OCI-M1 (cell line): ENCODE data around the gene SUSD1.
A peak's percentile ranks its signal among the peaks of the same experiment; 100 is the strongest.
"Not testable (repeated sequence)": the region's sequence is repeated elsewhere in the genome, so short reads cannot be mapped to it uniquely, and the experiment has no call there.

Experiments
- DNase-seq: peaks from one replicate; lab custom pipeline; 2025; lab: John Stamatoyannopoulos, UW

The SUSD1 gene

DNA sequence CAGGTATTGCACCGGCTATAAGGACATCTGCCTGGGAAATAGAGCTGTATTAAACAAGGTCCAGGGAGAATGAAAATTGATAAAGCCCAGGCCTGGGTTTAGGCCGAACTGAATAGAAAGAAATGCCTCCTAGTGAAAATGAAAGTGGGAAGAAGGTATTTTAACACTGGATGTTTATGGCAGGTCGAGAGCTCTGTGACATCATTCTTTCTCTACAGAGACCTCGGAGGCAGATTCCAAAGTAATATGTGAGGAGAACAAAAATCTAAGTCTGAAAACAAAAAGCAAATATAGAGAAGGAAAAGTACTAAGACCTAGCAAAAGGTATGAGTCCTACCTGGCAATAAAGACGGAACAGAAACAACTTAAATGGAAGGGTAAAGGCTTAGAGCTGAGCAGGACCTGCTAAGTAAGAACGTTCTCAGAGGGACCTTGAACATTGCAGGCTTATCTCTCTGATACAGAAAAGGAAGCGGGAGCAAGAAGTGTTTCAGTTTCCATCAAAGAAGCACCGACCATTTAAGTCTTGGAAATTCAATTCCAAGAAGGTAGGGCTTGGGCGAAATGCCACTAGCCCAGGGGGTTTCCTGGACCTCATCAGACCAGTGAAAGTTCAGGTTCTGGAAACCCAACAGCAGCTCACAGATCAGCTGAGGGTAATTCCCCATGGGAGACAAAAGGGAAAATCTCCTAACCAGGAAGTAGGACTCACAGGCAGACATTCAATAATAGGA is 80.0 kb downstream of the SUSD1 start:
- DNase-seq: peak; percentile 91

DNA sequence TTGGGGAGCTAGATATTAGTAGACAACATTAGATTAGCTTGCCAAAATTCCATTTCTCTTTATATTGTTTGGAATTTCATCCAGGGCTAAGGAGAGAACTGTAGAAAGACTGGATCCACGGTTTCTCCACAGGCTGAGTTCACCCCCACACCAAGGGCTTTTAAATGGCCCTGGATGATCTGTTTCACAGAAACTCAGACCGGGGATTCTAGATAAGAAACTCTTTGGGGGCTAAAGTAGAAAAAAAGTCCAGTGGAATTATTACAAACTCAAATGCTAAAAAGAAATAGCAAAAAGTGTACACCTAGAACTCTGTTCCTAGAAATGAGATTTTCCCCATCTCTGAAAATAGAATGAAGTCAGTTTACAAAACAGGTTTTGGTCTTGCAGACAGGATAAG is 80.9 kb downstream of the SUSD1 start:
- DNase-seq: peak; percentile 56

DNA sequence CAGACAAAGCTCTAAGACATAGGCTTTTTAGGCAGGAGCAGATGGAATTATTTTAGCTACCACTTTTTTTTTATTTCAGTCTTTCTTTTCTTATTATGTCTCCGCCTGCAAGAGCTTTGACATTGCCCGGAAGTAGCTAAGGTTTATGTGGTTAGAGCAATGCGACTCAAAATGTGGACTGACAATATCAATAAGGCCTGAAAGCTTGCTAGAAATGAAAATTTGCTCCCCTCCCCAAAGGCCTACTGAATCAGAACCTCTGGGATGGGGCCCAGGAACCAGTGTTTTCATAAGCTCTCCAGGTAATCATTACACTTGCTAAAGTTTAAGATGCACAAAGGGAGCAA is 81.3 kb downstream of the SUSD1 start:
- DNase-seq: peak; percentile 72

DNA sequence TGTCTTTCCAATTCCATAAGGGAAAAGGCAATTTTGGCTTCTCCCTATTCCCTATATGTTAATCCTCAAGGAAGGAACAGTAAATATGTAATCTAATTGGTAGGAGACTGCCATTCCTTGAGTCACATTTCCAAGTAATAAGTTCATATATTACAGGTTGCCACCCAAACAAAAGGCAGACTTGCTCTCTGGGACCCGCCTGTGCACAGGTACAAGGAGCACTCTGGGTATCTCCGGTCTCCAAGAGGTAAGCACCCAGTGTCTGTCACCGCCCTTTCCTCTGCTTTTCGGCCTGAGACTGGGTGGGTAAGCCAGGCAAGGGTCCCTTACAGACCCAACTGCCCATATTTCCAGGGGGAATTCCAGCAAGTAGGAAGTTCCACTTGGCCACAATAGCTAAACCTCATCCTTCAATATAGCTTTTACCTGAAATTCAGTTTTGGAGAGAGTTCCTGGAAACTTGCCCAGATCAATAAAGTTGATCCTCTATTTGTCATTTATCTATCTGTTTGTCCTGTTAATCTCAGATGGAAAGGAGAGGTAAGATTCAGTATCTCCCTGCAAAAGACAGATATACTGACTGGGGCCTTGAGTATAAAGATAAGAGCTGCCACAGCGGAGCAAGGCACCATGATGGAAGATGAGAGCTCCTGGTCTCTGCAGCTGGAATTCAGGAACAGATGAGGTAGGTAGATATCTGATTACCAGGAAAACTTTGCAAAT is 81.8 kb downstream of the SUSD1 start:
- peak; percentile 72 for DNase-seq

DNA sequence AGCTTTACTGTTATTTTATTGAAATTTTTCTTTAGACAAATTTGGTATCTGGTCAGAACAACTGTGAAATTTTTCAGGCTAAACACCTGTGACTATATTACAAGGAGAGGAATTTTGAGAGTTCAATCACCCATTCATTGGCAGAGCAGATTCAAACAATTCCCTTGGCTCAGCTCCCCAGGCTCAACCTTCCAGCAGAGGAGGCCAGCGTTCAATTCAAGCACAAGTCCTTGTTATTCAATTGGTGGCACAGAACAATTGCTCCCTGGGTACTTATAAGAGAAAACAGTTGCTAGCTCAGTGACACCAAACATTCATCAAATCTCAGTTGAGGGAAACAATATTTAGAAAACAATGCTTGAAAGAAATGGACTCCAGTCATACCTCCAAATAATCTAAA is 83.3 kb downstream of the SUSD1 start:
- DNase-seq: peak; percentile 36

DNA sequence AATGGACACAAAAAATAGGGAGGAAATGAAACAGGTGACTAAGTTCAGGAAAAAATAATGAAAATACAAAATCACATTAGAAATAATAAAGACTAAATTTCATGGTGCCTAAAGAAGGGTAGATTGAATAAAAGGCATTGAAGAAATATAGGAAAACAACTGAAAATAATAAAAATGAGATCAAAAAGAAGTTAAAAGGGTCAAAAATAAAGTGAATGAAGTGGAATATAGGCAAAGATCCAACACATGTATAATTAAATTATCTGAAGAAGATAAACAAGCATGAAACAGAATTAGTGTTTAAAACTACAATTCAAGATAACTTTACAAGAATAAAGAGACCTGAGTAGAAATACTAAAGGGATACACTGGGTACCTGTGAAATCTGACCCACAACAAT is 87.6 kb downstream of the SUSD1 start:
- no peak for DNase-seq

DNA sequence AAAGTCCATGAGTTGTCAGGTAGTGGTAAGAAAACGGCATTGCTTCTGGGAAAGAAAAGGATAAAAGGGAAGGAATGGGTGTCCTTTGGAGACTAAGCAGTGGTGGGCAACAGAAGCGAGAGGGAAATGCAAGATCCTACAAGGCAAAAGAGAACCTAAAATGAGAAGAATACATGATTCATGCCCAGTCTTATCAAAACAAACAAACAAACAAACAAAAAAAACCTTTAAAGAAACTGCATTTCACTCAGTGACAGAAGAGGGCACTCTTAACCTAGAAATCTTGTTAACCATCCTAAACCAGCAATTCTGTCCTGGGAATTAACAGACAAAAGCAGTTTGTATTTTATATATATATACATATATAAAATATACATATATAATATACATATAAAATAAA is 88.5 kb downstream of the SUSD1 start:
- DNase-seq: peak; percentile 45

DNA sequence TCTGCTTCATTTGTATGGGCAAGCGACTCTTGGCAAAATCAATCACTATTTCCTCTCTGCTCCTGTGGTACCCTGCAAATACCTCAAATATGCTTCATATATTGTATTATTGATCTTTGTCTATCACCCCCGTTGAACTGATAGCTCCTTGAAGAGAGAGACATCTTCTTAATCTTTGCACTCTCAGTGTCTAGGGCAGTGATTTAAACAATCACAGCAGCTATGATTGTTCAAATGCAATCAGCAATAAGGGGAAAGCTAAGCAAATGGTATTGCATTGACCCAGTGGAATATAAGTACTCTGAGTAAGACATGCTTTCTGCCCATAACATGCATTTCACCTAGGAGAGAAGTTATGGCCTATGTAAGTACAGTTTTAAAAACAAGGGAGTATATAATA is 90.2 kb downstream of the SUSD1 start:
- no peak for DNase-seq

DNA sequence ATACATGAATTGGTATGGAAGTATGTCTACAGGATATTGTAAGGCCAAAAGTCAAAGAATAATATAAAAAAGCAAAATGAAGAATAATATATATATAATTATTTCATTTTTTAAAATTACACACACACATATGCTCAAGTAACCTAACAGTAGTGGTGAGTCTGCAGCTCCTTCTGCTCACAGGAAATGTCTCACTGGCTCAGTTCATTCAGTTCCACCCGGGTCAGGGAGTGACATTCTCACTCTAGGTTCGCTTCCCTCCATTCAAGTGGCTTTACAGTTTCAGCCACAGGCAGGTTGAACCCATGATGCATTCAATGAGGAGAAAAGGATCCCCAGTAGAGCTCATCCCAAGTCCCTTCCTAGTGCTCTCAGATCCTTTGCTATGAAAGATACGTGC is 90.8 kb downstream of the SUSD1 start:
- DNase-seq: no peak

DNA sequence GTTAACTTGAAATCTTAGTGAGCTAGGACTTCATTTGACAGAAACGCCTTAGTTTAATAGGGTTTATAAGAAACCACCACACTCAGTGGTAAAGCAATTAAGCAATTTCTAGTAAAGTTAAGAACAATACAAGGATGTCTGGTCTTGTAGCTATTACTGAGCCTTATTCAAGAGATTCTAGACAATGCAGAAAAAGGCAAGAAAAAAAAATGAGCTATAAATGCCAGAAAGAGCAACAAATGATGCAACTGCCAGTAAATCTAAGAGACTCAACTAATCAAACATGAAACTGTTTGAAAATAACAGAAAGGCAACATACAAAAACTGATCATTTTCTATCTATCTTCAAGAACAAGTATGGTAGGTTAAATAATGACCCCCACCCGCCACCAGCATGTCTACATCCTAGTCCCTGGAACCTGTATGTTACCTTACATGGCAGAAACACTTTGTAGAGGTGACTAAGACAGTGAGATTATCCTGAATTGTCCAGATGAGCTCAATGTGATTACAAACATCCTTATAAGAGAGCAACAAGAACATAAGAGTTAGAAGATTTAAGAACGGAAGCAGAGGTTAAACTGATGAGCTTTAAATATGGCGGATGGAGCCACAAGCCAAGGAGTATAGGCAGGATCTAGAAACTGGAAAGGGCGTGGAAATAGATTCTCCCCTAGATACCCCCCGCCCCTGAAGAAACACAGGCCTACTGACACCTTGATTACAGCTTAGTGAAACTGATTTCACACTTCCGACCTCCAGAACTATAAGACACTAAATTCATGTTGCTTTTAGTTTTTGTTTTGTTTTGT is 93.0 kb downstream of the SUSD1 start:
- DNase-seq: peak; percentile 45

DNA sequence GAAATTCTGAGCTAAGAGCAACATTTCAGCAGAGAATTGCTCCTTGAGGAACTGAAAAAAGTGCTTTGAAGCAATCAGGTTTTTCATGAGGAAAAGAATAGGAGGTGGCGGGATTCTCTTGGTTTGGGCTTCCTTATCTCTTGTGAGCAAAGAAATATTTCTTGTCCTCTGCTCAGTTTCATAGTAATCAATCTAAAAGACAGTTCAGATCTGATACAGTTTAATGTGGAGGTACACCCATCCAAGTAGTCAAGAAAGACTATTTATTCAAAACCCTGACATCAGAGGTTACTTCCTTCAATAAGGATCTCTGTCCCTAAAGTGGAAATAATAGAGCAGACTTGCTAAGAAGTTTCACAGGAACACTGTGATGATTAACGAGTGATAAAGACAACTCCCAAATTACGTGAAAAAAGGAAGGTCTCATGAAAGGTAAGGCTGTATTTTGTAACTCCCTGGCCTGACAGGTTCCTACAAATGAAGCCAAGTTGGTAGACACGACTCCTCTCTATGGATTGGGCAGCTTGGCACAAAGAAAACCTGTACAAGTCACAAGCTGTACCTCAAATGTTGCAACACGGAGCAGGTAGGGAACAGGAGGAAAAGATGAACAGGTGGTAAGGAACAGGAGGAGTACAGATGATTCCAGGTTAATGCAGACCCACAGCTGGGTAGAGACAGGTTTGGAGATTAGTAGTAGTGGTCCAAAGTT is 94.1 kb downstream of the SUSD1 start:
- no peak for DNase-seq

DNA sequence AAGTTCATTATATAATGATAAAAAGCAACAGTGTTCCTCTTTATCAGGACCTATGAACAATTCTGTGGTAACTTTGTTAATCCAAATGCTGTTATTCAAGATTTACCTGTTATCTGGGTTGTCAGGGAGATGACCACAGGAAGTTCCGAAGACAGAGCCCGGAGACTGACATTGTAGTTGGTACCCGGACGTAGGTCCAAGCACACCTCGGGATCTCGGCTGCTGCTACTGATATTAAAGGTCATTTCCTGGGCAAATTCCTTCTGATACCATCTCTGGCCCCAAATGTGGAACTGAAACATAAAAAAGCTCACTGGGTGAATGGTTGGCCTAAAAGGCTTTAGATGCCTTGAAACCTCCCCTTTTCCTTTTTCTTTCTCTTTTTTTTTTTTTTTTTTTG is 96.7 kb downstream of the SUSD1 start:
- no peak for DNase-seq

DNA sequence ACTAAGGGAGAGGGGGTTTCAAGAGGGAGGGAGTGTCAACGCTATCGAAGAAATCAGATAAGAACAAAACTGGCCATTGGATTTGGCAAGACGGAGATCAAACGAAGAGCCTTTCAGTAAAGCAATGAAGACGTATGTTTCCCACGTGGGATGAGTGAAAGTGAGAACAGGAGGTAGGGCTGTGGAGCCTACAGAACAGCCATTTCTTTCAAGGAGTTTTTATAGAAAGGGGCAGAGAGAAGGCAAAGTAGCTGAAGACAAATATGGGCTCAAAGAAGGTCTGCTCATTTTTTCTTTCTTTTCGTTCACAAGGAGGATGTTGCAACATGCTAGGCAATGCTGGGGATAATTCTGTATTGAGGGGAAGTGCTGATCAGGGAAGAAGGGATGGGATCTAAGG is 98.3 kb downstream of the SUSD1 start:
- DNase-seq: no peak

DNA sequence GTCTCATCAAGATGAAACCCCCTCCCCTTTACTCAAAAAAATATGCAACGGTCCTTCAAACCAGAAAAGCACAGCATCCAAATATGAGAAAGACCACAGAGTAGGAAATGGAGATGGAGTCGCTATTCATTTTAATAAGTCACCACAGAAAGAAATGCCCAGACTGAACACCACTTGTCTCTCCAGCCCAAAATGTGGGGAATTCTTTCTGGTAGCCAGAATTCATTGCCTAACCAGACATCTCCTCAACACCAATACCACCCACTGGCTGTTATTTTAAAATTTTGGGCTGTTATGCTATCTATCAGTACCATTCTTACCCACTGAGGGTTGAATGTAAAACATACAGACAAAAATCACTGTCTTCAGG is 100.1 kb downstream of the SUSD1 start:
- no peak for DNase-seq

DNA sequence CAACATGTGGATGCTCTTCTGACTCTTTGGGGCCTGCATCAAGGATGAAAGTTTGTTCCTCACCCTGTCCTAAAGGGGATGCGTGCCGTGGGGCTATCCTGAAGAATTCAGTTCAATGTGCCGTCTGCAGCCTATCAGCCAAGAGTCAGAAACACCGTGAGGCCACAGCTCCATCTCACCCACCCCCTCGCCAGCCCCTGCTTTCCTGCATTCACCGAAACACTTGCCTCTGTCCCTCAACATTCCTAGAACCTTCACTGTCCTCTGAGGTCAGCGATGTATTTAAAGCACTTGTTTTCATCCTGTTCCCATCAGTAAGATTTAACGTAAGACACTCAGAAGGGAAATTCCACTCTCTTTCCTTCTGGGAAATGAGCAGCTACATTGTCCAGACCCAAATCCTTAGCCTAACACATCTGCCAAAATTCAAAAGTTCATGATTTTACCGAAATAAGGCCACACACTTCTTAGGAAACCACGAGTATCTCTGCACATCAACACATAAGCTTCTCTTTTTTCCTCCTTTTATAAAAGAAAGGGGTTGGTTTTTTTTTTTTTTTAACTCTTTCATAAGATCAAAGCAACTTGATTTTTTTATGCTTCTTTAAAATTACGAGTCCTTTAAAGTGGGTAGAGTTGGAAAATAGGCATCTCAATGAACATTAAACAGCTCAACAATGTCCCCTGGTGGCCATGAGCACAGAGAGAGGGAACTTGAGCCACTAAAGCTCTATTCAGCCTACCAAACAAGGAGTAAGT is 100.7 kb downstream of the SUSD1 start:
- peak; percentile 89 for DNase-seq

DNA sequence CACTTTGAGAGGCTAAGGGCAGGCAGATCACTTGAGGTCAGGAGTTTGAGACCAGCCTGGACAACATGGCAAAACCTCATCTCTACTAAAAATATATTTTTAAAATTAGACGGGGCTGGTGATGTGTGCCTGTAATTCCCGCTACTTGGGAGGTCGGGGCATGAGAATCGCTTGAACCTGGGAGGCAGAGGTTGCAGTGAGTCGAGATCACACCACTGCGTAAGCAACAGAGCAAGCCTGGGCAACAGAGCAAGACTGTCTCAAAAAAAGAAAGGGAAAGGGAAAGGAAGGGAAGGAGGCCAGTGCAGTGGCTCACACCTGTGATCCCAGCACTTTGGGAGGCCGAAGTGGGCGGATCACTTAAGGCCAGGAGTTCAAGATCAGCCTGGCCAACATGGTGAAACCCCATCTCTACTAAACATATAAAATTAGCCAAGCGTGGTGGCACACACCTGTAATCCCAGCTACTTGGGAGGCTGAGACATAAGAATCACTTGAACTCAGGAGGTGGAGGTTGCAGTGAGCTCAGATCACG is 101.4 kb downstream of the SUSD1 start:
- DNase-seq: not testable (repeated sequence)

DNA sequence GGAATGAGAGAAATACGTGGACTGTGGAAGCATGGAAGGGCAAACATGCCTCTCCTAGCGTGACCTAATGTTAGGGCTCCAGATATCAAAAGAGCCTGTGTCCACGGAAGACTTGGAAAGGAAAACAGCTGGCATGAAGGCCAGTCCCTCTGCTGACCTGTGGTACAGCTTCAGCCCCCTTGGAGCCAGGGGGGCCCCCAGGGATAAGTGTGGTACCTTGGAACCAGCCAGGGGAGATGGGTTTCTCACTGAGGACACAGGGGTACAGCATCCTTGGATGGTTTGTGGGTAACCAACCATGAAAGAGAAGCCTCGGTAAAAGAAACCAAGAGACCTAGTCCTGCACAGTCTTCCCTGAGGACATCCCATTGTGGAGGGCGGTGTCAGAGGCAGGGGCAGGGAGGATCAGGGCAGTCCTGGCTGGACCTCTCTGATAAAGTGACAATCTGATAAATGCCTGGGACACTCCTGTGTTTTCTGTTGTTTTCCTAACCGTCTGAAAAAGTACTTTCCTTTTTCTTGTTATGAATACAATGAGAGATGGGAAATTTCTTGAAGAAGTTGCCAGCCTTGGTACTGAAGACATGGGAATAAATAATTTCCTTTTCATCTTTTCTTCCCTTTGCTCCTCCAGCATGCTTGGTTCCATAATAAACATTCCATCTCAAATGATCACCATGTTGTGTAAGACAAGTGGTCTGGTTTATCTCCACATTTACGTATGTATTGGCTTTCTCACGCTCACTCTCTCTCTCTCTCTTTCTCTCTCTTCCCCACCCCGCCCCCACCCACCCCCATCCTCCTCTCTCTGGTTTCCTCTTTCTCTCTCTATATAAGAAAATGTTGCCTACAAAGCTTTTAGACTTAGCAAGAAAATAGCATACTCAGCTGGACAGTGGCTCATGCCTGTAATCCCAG is 102.1 kb downstream of the SUSD1 start:
- peak; percentile 92 for DNase-seq

DNA sequence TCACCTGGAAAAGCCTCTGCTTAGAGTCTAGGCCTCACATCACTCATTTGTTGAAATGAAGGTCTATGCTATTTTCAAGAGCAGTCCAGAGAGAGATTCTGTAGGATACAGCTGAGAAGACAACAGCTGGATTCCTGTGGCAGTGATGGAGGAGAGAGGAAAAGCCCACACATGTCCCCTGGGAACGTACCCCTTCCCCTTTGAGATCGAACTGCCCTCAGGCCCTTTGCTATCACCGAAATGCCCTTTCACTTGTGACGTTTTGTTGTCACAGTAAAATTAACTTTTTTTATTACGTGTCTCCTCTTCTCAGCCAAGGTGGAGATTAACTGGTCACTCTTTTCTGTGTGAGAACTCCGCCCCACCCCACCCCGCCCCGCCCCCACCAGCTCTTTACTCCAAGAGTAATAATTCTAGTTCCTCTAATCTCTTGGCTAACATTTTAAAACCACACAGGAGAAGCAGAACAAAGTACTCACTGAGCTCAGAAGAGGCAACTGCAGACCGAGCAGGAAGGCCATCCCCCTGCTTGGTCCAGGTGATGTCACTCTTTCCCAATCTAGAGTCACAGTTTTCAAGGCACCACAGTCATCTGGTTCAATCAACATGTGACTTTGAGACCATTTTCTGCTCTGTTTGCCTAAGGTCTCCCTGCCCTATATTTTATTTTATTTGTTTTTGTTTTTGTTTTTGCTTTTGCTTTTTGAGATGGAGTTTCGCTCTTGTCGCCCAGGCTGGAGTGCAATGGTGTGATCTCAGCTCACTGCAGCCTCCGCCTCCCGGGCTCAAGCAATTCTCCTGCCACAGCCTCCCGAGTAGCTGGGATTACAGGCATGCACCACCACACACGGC is 105.6 kb downstream of the SUSD1 start:
- DNase-seq: peak; percentile 93
